NCI-H2171 (cell line): ENCODE data around the gene SNCG.
"Not testable (repeated sequence)": the region's sequence is repeated elsewhere in the genome, so short reads cannot be mapped to it uniquely, and the experiment has no call there.

Experiments
- DNase-seq: peaks from one replicate; lab custom pipeline; 2025; lab: John Stamatoyannopoulos, UW

Gene SNCG

GRCh38 chr10:86945361-86946212, 12.8 kb upstream of the SNCG start:
- no peak for DNase-seq

DNA sequence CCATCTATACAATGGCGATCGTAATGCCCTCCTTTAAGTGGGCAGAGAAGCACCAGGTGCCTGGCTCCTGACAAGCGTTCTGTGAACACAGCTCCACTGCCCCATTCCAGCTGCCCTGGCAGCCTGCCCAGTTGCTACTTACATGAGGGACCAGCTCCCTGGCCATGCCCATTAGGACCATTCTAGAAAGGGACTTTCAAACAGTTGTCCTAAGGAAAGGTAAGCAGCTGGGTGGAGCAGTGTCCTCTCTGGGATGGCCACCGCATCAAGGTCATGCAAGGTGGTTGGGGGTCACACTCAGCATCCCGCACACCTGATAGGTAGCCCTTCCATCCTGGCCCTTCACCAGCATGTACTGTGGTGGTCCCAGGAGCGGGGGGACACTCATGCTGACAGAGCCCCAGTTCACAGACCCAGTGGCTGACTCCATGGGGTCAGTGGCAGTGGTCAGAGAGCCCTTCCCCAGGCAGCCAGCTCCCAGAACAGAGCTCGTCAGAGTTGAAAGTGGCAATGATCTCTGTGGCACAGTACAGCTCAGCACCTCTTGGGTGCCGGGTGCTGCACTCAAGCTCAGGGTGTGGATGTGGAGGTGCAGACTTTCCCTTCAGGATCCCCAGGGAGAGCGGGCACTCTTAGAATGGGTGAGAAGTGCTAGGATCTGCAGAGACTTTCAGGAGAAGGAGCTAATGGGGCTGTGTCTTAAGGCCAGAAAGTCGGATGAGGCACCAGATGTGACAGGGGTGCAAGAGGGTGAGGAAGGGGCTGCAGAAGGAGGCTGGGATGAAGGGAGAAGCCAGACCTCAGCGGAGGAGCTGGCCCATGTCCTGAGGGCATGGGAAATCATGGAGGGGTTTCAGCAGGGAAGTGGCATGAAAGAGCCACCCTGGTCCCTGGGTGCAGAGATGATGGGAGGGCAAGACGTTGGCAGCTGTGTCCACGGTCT, 11.9 kb upstream of the SNCG start:
- no peak for DNase-seq

GRCh38 chr10:86947806-86948205, 10.6 kb upstream of the SNCG start:
- DNase-seq = not testable (repeated sequence)

- DNase-seq = no peak
Observed at GRCh38 chr10:86950349-86950748, 8.1 kb upstream of the SNCG start.

DNA sequence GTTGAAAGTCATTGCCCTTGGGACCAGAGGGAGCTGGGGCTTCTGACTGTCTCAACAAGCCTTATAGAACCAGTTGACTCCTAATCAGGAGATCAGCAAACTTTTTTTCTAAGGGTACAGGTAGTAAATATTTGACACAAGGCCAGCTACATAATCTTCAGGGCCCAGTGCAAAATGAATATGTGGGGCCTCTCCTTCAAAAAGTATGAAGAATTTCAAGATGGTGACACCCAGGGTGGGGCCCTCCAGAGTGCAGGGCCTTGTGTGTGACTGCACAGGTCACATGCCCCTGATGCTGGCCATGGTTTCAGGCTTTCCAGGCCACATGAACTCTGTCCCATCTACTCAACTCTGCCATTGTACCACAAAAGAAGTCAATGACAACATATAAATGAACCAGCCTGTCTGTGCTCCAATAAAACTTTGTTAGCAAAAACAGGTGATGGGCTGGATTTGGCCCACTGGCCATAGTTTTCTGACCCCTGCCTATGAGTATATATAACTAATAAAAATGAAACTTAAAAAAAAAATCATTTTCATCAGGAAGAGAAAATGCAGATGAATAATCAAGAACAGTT, 7.1 kb upstream of the SNCG start:
- DNase-seq = no peak

DNA sequence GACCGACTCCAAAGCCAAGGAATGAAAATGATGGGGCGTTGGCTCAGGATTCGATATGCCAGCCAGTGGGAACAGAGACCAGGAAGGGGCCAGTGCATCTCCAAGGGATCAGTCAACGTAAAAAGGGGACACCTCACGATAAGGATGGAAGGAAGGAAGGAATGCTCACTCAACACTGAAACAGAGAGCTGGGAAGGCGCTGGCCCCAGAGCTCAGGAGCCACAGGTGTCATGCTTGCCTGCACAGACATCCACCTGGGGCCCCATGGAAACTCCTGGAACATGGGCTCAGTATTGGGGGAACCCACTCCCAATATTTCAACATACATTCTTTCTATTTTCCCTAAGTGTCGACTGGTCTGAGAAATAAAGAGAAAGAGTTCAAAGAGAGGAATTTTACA, 6.3 kb upstream of the SNCG start:
- no peak for DNase-seq

- DNase-seq = not testable (repeated sequence)
Observed at GRCh38 chr10:86952697-86953096, 5.7 kb upstream of the SNCG start.

- no peak for DNase-seq
Observed at GRCh38 chr10:86953747-86954680, 4.4 kb upstream of the SNCG start.

DNA sequence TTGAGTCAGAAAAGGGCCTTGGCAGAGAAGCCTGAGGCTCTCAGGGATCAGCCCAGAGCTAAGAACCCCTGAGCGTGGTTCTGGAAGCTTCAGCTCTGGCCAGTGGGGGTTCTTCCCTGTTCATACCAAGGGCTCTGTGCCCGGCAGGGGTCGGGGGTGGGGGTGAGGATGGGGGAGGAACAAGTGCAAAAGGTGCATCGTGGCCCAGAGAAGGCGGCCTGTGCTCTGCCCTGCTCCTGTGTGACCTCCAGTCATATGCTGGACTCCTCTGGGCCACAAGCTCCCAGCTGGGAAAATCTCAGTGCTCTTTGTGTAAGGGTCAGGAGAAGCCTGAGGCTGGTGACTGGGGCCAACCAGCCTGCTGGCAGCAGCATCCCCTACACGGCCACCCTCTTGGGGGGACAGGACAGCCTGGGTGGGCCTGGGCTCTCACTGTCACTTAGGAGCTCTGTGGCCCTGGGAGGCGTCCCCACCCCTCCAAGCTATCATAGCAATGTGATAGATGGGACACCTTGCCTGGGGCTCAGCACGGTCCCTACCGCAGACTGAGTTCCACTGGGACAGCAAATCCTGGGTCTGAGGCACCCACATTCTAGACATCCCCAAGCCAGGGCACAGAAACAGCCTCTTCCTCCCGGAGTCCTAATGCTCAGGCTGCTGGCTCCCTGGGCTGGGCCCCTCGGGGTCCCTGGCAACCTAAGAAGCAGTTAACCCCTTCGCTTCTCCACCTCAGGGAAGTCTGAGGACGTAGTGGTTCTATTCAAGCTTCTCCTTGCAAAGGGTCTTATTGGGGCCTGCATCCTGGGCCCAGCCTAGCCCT, 3.5 kb upstream of the SNCG start:
- DNase-seq = no peak

DNA sequence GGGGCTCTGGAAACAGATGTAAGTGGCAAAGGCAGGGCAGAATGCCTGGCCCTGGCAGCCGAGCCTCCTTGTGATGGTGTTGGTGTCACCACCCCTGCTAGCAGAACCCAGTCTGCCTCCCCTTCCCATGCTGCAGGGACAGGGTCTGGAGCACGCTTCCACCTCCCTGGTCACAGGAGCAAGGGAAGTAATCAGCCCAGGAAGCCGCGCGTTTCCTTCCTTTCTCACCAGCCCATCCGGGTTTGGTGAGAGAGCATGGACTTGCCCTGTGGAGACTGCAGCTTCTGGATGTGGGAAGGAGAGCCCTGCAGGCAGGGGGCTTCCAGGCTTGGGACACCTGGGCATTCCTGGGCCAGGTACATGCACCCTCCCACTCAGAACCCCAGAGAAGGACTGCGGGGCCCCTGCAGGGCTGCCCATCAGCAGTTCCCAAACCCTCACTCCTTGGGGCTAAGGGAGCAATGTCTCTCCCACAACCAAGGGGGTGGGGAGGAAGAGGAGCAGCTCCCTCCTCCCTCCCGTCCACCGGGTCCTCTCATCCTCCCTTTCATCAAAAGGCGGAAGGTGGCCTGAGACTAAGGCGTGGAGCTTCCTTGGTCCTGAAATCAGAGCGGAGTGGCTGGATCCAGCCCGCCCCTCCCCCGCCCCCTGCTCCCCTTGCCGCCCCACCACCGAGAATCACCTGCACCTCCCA, 2.8 kb upstream of the SNCG start:
- DNase-seq = no peak

- DNase-seq = no peak
Observed at GRCh38 chr10:86956195-86956847, 2.1 kb upstream of the SNCG start.

DNA sequence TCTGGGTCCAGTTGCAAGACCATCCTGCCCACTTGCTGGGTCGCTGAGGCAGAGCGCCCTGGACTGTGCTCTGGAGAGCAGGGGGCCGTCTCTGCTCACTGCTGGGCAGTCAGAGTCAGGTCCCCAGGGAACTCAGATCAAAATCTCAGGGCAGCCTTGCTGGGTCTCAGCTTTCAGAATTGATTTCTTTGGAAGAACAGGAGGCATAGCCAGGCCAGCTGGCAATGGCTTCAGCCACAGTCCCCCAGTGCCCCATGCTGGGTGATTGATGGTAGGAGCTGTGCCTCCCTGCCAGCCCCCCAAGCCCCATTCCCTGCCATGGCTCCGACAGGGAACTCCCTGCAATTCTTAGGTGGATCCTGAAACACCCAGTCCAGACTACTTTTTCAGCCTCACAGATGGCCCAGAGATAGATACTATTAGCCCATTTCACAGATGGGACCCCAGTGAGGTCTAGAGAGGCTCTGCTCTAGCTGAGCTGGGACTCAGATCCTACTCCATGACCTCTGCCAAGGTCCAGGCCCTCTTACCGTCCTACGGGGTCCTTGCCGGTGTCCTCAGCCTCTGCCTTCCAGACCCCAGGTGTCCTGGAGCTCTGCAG, 1.5 kb upstream of the SNCG start:
- no peak for DNase-seq

DNA sequence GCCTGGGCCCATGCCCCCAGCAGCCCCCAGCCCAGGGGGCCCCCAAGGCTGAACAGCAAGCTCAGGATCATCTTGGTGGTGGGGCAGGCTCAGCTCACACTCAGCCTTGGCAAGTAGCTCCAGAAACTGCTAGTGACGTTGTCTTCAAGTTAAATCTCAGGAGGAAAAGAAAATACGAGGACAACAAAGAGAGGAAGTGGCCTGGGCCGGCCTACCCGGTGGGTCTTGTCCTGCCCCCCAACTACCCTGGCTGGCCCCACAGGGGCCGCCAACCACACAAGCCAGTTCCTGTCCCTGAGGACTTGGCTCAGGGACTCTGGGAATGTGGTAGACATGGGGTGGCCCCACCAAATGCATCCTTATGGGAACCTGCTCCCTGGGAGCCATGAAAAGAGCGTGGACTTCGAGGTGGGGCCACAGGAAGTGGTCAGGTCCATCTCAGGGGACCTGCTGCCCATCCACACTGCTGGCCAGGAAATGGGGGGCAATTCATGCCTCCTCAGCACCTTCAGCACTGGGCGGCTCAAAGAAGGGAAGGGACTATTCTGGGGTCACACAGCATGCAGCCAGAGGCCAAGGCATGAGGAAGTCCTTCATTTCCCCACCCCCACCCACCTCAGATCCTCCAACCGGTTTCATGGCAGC, 806 bp upstream of the SNCG start, which contains the start of gene MMRN2:
TSS of gene MMRN2 (minus strand) at position 145 of the 645 bp plus-strand sequence. CDS start at position 71, 74 bp downstream.
- no peak for DNase-seq

DNA sequence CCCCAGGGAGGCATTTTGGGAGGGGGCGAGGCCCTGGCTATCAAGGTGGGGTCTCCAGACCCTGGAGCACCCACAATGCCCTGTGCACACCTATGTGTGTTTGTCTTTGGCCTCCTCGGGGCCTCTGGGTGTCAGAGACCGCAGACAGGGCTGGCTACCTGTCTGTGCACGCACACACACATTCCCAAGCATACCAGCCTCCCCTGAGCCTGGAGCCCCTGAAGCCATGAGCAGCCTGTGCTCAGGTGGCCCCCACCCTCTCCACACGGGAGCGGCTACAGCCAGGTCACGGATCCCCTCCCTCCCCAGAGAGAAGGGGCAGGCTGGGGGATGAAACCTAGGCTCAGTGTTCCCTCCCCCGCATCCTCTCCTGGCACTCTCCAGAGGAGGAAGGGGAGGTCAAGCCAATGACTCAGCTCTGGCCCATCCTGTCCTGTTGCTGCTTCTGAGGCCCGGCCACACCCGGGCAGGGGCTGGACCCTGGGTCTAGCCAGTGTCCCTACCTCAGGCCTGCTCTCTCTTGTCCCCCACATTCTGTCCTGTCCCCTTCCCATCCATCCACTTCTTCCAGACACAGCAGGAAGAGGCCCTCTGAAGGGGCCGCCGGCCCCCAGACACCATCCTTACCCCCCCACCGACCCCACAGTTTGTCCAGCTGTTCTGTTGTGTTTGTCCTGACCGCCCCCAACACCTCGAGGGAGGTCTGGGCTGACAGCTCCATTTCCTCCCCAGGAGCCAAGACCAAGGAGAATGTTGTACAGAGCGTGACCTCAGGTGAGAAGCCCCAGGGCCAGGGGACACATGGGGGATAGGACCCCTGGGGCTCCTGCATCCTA, 720 bp downstream of the SNCG start:
- DNase-seq = no peak

- no peak for DNase-seq
Observed at GRCh38 chr10:86959737-86960002, 1.3 kb downstream of the SNCG start.

DNA sequence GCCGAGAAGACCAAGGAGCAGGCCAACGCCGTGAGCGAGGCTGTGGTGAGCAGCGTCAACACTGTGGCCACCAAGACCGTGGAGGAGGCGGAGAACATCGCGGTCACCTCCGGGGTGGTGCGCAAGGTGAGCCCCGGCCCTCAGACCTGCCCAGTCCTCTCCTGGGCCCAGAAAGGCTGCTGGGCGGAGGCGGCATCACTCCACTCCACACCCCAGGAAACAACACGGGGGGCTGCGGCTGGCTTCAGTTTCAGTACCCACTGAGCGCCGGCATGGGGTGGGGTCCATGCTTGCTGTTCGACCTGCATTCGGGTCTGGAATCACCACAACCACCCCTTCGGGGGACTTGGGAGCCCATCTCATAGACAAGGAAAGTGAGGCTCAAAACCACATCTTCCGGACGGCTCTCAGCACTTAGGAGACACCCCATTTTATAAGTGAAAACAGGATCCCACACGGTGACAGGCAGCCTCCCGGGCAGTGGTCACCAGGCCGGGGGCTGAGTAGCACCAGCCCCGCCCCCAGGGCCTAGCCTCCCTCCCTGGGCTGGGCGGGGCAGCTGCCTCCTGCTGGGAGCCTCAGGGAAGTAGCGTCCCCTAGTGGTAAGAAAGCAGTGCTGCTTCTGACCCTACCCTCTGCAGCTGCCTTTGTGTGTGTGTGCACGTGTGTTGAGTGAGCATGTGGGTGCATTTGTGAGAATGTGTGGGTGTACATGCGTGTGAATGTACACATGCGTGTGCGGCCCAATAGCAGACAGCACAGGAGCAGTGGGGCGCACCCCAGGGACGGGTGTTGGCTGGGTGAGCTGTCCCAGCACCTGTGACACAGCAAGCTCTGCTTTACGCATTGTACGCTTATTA, 1.8 kb downstream of the SNCG start:
- DNase-seq = no peak
